Measurements from ENCODE around the gene SERHL2. TPM values are rescaled to one million over a fixed set of nuclear protein-coding genes. Genes with fewer than 3 reads are reported as not detected.
"Not testable (repeated sequence)": the region's sequence is repeated elsewhere in the genome, so short reads cannot be mapped to it uniquely, and the experiment has no call there.

The SERHL2 gene
- total RNA-seq, 1 experiment from 2014 or later = 0.75 TPM

DNA sequence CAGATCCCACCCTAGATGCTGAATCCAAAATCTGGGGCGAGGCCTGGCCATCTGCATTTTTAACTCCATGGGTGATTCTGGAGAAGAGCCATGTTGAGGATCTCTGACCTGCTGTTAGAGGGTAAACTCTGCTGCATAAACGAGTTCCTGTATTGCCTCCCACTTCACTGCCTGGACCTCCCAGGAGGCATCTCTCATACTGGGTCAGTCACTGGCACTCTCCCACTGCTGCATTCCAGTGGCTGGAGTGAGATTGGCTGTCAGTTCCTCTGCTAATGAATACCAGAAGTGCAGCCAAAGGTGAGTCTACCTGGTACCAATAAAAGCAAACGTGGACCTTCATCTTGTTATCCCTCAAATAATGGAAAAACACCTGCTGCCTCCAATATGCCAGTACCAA lies 50.6 kb downstream of the SERHL2 start:
- H3K4me3 Mint-ChIP-seq (ENCODE audit: unreplicated experiment) = no peak overlapping the region
- POLR2A ChIA-PET = no interaction called here
- H3K27ac Mint-ChIP-seq (ENCODE audit: low read depth, unreplicated experiment) = no peak overlapping the region
- TF ChIP-seq, protein P1, sequence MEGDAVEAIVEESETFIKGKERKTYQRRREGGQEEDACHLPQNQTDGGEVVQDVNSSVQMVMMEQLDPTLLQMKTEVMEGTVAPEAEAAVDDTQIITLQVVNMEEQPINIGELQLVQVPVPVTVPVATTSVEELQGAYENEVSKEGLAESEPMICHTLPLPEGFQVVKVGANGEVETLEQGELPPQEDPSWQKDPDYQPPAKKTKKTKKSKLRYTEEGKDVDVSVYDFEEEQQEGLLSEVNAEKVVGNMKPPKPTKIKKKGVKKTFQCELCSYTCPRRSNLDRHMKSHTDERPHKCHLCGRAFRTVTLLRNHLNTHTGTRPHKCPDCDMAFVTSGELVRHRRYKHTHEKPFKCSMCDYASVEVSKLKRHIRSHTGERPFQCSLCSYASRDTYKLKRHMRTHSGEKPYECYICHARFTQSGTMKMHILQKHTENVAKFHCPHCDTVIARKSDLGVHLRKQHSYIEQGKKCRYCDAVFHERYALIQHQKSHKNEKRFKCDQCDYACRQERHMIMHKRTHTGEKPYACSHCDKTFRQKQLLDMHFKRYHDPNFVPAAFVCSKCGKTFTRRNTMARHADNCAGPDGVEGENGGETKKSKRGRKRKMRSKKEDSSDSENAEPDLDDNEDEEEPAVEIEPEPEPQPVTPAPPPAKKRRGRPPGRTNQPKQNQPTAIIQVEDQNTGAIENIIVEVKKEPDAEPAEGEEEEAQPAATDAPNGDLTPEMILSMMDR (IDR thresholded peaks at IDR 0.05; ENCODE audit: unreplicated experiment) = no peak
- CTCF ChIA-PET = interaction anchor here (0.8 kb wide), 1 partner anchor 242 kb away, joined by 4 read pairs; no protein-coding TSS in a partner anchor
- peaks cover 10% of the 10 kb centered on the region for H3K4me1 Mint-ChIP-seq (ENCODE audit: insufficient read depth, unreplicated experiment)
- H3K27me3 Mint-ChIP-seq (ENCODE audit: insufficient read depth, unreplicated experiment) = no peaks in the 10 kb centered on the region
- H3K36me3 Mint-ChIP-seq (ENCODE audit: insufficient read depth, unreplicated experiment) = peaks cover 73% of the 10 kb centered on the region
- DNase-seq (ENCODE audit: unreplicated experiment) = no peak
- no peaks in the 10 kb centered on the region for H3K9me3 Mint-ChIP-seq (ENCODE audit: unreplicated experiment)
- no TSS peak for BruUV-seq (replicated peaks)
- intact Hi-C loops (cut with micrococcal nuclease) = no loop called here

DNA sequence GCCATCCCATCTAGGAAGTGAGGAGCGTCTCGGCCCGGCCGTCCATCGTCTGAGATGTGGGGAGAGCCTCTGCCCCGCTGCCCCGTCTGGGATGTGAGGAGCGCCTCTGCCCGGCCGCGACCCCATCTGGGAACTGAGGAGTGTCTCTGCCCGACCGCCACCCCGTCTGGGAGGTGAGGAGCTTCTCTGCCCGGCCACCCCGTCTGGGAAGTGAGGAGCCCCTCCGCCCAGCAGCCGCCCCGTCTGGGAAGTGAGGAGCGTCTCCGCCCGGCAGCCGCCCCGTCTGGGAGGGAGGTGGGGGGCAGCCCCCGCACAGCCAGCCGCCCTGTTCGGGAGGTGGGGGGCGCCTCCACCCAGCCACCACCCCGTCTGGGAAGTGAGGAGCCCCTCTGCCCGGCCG lies 53.9 kb downstream of the SERHL2 start:
- H3K27ac Mint-ChIP-seq (ENCODE audit: low read depth, unreplicated experiment); BruUV-seq (replicated peaks); H3K9me3 Mint-ChIP-seq (ENCODE audit: unreplicated experiment); DNase-seq (ENCODE audit: unreplicated experiment); intact Hi-C loops (cut with micrococcal nuclease); H3K27me3 Mint-ChIP-seq (ENCODE audit: insufficient read depth, unreplicated experiment); H3K4me3 Mint-ChIP-seq (ENCODE audit: unreplicated experiment): not testable (repeated sequence)
- Mint-ChIP-seq H3K36me3 (ENCODE audit: insufficient read depth, unreplicated experiment) (peaks cover 65% of the 10 kb centered on the region), H3K4me1 (ENCODE audit: insufficient read depth, unreplicated experiment) (peaks cover 18% of the 10 kb centered on the region)
- CTCF ChIA-PET = interaction anchor here (1.5 kb wide), 1 partner anchor 14 kb away, joined by 6 read pairs; no protein-coding TSS in a partner anchor
- POLR2A ChIA-PET = interaction anchor here (0.6 to 1.2 kb wide), 2 partner anchors 13 to 507 kb away, joined by 3 read pairs; no protein-coding TSS in a partner anchor

DNA sequence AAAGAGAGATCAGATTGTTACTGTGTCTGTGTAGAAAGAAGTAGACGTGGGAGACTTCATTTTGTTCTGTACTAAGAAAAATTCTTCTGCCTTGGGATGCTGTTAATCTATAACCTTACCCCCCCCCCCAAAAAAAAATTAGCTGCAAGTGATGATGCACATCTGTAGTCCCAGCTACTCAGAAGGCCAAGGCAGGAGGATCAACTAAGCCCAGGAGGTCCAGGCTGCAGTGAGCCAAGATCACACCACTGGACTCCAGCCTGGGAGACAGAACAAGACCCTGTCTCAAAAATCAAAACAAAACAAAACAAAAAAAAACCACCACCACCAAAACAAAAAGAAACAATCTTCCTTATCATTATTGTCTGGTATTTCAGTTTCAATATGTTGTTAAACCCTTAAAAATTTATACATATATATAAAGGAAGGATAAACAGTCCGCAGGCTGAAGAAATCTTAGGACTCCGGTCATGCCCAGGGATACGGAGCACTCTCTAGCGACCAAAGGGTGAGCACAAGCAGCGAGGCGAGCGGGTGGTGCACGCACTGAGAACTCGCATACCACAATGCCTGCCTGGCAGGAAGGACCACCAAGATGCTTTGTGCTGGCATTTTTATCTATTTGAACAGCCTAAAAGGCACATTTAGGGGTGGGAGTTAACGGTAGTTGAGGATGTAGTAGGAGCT lies 54.5 kb downstream of the SERHL2 start:
- no peak overlapping the region for H3K4me3 Mint-ChIP-seq (ENCODE audit: unreplicated experiment)
- no peaks in the 10 kb centered on the region for H3K9me3 Mint-ChIP-seq (ENCODE audit: unreplicated experiment)
- no TSS peak for BruUV-seq (replicated peaks)
- POLR2A ChIA-PET = interaction anchor here (0.6 to 1.2 kb wide), 4 partner anchors 13 to 507 kb away, joined by 3 read pairs; no protein-coding TSS in a partner anchor
- H3K4me1 Mint-ChIP-seq (ENCODE audit: insufficient read depth, unreplicated experiment) = peaks cover 25% of the 10 kb centered on the region
- no peaks in the 10 kb centered on the region for H3K27me3 Mint-ChIP-seq (ENCODE audit: insufficient read depth, unreplicated experiment)
- DNase-seq (ENCODE audit: unreplicated experiment) = no peak
- peaks cover 62% of the 10 kb centered on the region for H3K36me3 Mint-ChIP-seq (ENCODE audit: insufficient read depth, unreplicated experiment)
- no peak overlapping the region for H3K27ac Mint-ChIP-seq (ENCODE audit: low read depth, unreplicated experiment)
- intact Hi-C loops (cut with micrococcal nuclease) = no loop called here
- CTCF ChIA-PET = interaction anchor here (1.1 to 1.5 kb wide), 2 partner anchors 13 to 212 kb away, joined by 3 to 6 read pairs; no protein-coding TSS in a partner anchor
- TF ChIP-seq, protein P1 (IDR thresholded peaks at IDR 0.05; ENCODE audit: unreplicated experiment) = no peak

DNA sequence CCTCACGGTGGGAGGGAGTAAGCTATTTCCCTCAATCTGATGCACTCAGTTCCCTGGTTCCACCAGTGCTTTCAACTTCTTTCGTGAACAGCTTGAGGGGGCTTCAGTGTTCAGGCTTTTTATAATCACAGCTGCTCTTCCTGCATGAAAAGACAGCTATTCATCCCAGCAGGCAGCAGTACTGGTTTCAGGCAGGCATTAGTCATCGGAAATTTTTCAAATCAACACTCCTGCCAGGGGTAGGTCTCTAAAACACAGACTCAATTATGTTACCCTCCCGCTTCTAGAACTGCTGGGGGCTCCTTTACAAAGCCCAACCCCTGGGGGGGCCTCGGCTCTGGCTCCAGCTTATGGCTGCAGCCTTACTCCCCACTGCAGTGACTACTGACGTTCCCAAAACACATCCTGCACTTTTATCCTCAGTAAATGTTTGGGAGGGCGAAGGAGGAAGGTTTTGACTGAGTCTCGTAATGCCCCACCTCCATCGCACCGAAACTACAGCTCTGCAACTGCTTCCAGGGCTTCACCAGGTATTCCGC lies 55.1 kb downstream of the SERHL2 start:
- peaks cover 25% of the 10 kb centered on the region for H3K4me1 Mint-ChIP-seq (ENCODE audit: insufficient read depth, unreplicated experiment)
- peak; percentile 39 for DNase-seq (ENCODE audit: unreplicated experiment)
- no peaks in the 10 kb centered on the region for H3K27me3 Mint-ChIP-seq (ENCODE audit: insufficient read depth, unreplicated experiment)
- ChIA-PET POLR2A (interaction anchor here (1.0 to 1.6 kb wide), 3 partner anchors 12 to 41 kb away, joined by 3 to 5 read pairs (median 3); no protein-coding TSS in a partner anchor), CTCF (interaction anchor here (1.1 to 1.5 kb wide), 2 partner anchors 12 to 211 kb away, joined by 3 to 6 read pairs; no protein-coding TSS in a partner anchor)
- peak overlapping the region; percentile 16 for H3K27ac Mint-ChIP-seq (ENCODE audit: low read depth, unreplicated experiment)
- H3K4me3 Mint-ChIP-seq (ENCODE audit: unreplicated experiment) = no peak overlapping the region
- no TSS peak for BruUV-seq (replicated peaks)
- H3K9me3 Mint-ChIP-seq (ENCODE audit: unreplicated experiment) = no peaks in the 10 kb centered on the region
- TF ChIP-seq, protein P1 (IDR thresholded peaks at IDR 0.05; ENCODE audit: unreplicated experiment) = no peak
- intact Hi-C loops (cut with micrococcal nuclease) = no loop called here
- peaks cover 58% of the 10 kb centered on the region for H3K36me3 Mint-ChIP-seq (ENCODE audit: insufficient read depth, unreplicated experiment)

Data from MCF 10A (cell line).